GM12875 (cell line): Measurements from ENCODE around the gene TMEM209.

Source experiments
- H3K4me3 ChIP-seq: one replicate; pipeline ENCODE4 v1.5.1; 2011; ENCODE audit warnings: low read depth, low read length, control low read depth
- CTCF ChIP-seq: IDR thresholded peaks from 2 replicates; pipeline ENCODE4 v1.5.1; 2011; ENCODE audit warnings: low read depth, mild to moderate bottlenecking, control low read depth, inconsistent platforms, low read length, moderate library complexity, borderline replicate concordance; ENCODE audit not compliant: insufficient read depth

The TMEM209 gene

GRCh38 chr7:130213828-130214227 lies 8.6 kb upstream of the TMEM209 start:
- H3K4me3 ChIP-seq: no peak overlapping the region
- no peak for TF ChIP-seq CTCF

- no peak overlapping the region for H3K4me3 ChIP-seq
- no peak for TF ChIP-seq CTCF
Measured at GRCh38 chr7:130210181-130210935, 5.2 kb upstream of the TMEM209 start.

- no peak for TF ChIP-seq CTCF
- no peak overlapping the region for H3K4me3 ChIP-seq
Measured at GRCh38 chr7:130208516-130208915, 3.3 kb upstream of the TMEM209 start.

- H3K4me3 ChIP-seq: no peak within 1 kb of the TSS
- TF ChIP-seq CTCF: no peak
Measured at GRCh38 chr7:130207642-130208041, 2.4 kb upstream of the TMEM209 start, which contains the start of gene SSMEM1. SSMEM1 (plus strand) TSS chr7:130207860; CDS start chr7:130207911, 51 bp downstream.

GRCh38 chr7:130207033-130207432 lies 1.8 kb upstream of the TMEM209 start:
- TF ChIP-seq CTCF: no peak

GRCh38 chr7:130201796-130202195 lies 3.4 kb downstream of the TMEM209 start:
- TF ChIP-seq CTCF: no peak
- H3K4me3 ChIP-seq: no peak overlapping the region

More at GRCh38 chr7:130207033-130207432, 1.8 kb upstream of the TMEM209 start:
- no peak overlapping the region for H3K4me3 ChIP-seq

- TF ChIP-seq CTCF: no peak
- H3K4me3 ChIP-seq: no peak overlapping the region
Measured at GRCh38 chr7:130197094-130197493, 8.1 kb downstream of the TMEM209 start.
